GM18520 (cell line): ENCODE results near the gene CRTC3.

Experiments
- ATAC-seq: cut with Tn5 transposase; IDR thresholded peaks from one replicate; pipeline ENCODE4 v1.9.1; 2021; ENCODE audit not compliant: unreplicated experiment

CRTC3 gene

GRCh38 chr15:90691369-90691768 lies 161.6 kb downstream of the CRTC3 start:
- ATAC-seq: no peak

GRCh38 chr15:90691982-90692773 lies 162.5 kb downstream of the CRTC3 start:
- no peak for ATAC-seq
